GM18499 (cell line): ENCODE measurements around the gene ATAD1.
"Not testable (repeated sequence)": the region's sequence is repeated elsewhere in the genome, so short reads cannot be mapped to it uniquely, and the experiment has no call there.

Experiments used
- ATAC-seq: cut with Tn5 transposase; IDR thresholded peaks from one replicate; pipeline ENCODE4 v1.9.1; 2021; ENCODE audit warnings: moderate number of reproducible peaks; ENCODE audit not compliant: insufficient read depth, unreplicated experiment

The ATAD1 gene

GRCh38 chr10:87817609-87818504, at the start of gene ATAD1:
Gene ATAD1, minus strand, starts transcription at chr10:87818226. Its CDS starts 3,627 bp downstream, at chr10:87814599.
- ATAC-seq: no peak

DNA sequence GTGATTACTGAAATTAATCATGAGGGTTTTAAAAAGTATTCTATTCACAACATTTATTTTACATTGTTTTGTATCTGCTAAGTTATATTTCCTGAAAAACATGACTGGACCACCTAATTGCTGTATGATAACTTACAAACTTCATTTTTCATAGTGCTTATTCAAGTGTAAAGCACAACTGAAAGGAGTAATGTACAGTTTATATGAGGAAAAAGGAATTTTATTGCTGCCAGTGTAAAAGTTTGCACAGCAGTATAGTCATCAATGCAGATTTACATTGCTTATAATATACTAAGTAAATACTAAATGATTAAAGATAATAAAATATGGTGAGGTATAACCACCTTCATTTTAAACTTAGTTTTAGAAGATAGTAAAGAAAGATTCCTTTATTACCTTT, 49.4 kb upstream of the ATAD1 start:
- no peak for ATAC-seq

- no peak for ATAC-seq
Measured at GRCh38 chr10:87866412-87866974, 48.5 kb upstream of the ATAD1 start.

DNA sequence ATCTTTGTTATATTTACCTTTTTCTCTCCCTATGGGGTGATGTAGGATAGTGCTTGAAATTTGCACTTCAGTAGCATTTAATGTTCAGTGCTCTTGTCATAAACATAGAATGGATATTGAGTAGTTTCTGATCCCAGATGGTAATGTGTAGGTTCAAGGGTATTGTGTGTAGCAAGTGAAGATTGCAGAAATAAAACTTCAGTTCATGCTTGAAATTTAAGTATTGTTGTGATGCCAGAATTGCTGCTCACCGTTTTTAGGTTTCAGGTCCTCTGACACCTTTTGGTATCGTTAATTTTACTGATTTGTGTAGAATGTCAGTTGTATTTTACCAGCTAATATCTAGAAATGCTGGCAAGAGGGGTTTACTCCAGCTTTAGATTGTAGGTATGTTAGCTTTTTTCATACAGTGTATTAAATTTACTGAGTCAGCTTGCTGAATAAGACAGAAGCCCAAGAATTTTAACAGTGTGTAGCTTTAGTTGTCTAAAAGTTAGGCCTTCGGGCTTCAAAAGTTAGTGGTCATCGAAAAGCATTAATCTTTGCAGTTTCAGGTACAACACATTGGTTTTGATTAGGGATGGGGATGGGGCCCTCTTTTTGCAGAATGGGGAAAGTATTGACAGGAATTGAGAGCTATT, 47.3 kb upstream of the ATAD1 start:
- ATAC-seq: no peak

DNA sequence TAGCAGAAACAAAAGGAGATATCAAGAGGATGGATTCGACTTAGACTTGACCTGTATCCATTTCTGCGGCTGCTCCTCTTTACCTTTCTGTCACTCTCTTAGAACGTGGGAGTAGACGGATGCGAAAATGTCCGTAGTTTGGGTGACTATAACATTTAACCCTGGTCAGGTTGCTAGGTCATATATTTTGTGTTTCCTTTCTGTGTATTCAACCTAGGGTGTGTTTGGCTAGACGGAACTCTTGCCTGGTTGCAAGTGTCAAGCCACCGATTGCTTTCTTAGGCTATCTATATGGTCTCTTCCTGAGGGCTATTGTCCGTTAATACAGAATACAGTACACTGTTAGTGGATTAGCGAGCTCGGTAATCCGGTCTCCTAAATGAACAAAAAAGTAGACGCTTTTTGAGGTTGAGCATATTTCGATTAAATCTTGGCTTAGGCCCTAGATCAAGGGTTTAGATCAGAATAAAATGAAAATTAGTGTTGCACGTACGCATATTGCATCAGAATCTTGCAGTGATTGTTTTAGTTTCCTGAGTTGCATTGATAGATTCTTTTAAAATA, 46.6 kb upstream of the ATAD1 start:
- no peak for ATAC-seq

GRCh38 chr10:87863951-87864495, 46.0 kb upstream of the ATAD1 start:
- not testable (repeated sequence) for ATAC-seq

DNA sequence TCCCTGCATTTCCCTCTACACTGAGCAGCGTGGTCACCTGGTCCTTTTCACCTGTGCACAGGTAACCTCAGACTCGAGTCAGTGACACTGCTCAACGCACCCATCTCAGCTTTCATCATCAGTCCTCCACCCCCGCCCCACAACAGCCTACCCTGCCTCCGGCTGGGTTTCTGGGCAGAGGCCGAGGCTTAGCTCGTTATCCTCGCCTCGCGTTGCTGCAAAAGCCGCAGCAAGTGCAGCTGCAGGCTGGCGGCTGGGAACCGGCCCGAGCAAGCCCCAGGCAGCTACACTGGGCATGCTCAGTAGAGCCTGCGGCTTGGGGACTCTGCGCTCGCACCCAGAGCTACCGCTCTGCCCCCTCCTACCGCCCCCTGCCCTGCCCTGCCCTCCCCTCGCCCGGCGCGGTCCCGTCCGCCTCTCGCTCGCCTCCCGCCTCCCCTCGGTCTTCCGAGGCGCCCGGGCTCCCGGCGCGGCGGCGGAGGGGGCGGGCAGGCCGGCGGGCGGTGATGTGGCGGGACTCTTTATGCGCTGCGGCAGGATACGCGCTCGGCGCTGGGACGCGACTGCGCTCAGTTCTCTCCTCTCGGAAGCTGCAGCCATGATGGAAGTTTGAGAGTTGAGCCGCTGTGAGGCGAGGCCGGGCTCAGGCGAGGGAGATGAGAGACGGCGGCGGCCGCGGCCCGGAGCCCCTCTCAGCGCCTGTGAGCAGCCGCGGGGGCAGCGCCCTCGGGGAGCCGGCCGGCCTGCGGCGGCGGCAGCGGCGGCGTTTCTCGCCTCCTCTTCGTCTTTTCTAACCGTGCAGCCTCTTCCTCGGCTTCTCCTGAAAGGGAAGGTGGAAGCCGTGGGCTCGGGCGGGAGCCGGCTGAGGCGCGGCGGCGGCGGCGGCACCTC, 45.3 kb upstream of the ATAD1 start, which contains the start of the genes KLLN and PTEN:
Gene KLLN, minus strand, starts transcription at position 481 of the 891 bp plus-strand sequence. CDS start 1,046 bp downstream, outside the sequence.
Gene PTEN, plus strand, starts transcription at position 573 of the 891 bp plus-strand sequence. CDS start 845 bp downstream, outside the sequence.
- no peak for ATAC-seq

GRCh38 chr10:87862679-87863052, 44.6 kb upstream of the ATAD1 start:
- ATAC-seq: no peak

DNA sequence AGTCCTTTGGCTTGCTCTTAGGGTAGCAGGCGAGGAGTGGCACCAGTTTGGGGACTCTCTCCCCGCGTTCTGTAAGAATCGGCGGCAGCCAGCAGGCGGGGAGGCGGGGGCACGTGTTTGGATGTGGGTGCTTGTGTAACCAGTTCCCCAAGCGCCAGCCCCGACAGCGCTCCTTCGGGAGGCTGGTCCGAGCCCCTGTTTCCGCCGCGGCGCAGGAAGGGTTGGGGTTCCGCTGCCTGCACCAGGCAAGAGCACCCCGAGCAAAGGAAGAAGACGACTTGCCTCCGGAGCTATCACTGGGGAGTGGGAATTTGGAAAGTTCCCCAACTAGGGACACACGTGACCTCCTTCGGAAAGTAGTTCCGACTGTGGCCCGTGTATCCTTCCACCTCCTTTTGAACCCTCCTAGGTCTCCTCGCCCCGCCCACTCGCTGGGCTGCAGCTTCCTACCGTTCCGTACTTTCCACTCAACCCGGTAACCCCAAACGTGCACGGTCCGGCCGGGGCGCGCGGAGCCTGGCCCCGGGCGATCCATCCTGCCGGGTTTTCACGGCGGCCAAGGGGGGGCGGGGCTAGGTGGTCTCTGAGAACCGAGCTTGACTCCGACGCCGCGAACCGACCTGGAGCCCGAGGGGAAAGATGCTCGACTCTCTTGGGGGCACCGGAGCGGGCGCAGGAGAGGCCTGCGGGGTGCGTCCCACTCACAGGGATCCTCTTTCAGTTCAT, 44.1 kb upstream of the ATAD1 start:
- ATAC-seq: no peak

GRCh38 chr10:87861566-87861952, 43.5 kb upstream of the ATAD1 start:
- no peak for ATAC-seq

- no peak for ATAC-seq
Measured at GRCh38 chr10:87860816-87861403, 42.9 kb upstream of the ATAD1 start.

GRCh38 chr10:87860156-87860795, 42.2 kb upstream of the ATAD1 start:
- no peak for ATAC-seq

- not testable (repeated sequence) for ATAC-seq
Measured at GRCh38 chr10:87855665-87856064, 37.6 kb upstream of the ATAD1 start.

GRCh38 chr10:87855247-87855646, 37.2 kb upstream of the ATAD1 start:
- not testable (repeated sequence) for ATAC-seq

DNA sequence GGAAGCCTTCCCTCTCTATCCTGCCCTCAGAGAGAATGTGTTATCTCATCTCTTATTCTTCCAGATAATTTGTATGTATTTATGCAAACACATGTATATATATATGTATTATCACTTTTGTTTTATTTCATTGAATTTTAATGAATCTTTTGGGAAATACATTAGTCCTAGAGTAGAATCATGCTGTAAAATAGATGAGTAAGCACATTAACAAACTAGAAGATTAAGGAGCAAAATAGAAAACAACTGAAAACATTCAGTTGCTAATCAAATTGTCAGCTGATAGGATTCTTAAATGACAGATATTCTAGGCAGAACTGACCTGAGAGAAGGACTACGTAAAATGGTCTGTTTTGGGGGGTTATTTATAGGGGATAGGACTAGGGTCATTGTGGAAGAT, 34.1 kb upstream of the ATAD1 start:
- no peak for ATAC-seq

- ATAC-seq: no peak
Measured at GRCh38 chr10:87850742-87851205, 32.7 kb upstream of the ATAD1 start.

- no peak for ATAC-seq
Measured at GRCh38 chr10:87849001-87849400, 31.0 kb upstream of the ATAD1 start.

- ATAC-seq: no peak
Measured at GRCh38 chr10:87847550-87847949, 29.5 kb upstream of the ATAD1 start.
